K562 (cell line): ENCODE measurements around the gene BFSP2.

Experiments used
- CHCHD3 ChIP-seq: fragments of 250-450 bp; sonication (Bioruptor Pico); IDR thresholded peaks from 2 replicates; pipeline ENCODE4 v2.1.2; 2022; ENCODE audit warnings: mild to moderate bottlenecking
- CTCF ChIP-seq, 3 experiments: IDR thresholded peaks in 2 of 3; conservative IDR thresholded peaks in 1 of 3; 2 replicates each; pipeline ENCODE4 v1.5.1; 2011 to 2012; ENCODE audit warnings: low read length in 3 of 3, mild to moderate bottlenecking in 3 of 3, control low read depth in 2 of 3, improper control_type of control experiment in 1 of 3, inconsistent platforms in 1 of 3, low read depth in 1 of 3, mixed read lengths in 1 of 3, moderate library complexity in 1 of 3; ENCODE audit not compliant: insufficient read depth in 2 of 3
- FOXA3 ChIP-seq, 2 experiments: fragments of 450-650 bp in 1 of 2; sonication (generic) in 1 of 2; formaldehyde crosslinking; IDR thresholded peaks in 1 of 2; conservative IDR thresholded peaks in 1 of 2; 2 replicates each; pipeline versions ENCODE4 v1.4.0 to v1.8.0; 2020 to 2022; ENCODE audit warnings: mild to moderate bottlenecking in 2 of 2, missing genetic modification reagents in 1 of 2
- HNRNPH1 ChIP-seq: fragments of 200-400 bp; formaldehyde crosslinking; optimal IDR thresholded peaks from 2 replicates; pipeline ENCODE3; 2017; ENCODE audit warnings: low read depth, mild to moderate bottlenecking, low read length, moderate library complexity
- JUN ChIP-seq, 2 experiments: sonication (generic) in 1 of 2; formaldehyde crosslinking in 1 of 2; IDR thresholded peaks; 2 replicates each; pipeline versions ENCODE4 v1.6.1 to v1.8.0; 2012 to 2022; ENCODE audit warnings: borderline replicate concordance in 2 of 2, mild to moderate bottlenecking in 2 of 2, improper control_type of control experiment in 1 of 2, low read depth in 1 of 2, low read length in 1 of 2, missing genetic modification reagents in 1 of 2
- POLR2A ChIP-seq: fragments of 450-650 bp; conservative IDR thresholded peaks from 2 replicates; pipeline ENCODE4 v1.6.1; 2016
- SMARCC2 ChIP-seq: fragments of 450-650 bp; IDR thresholded peaks from 2 replicates; pipeline ENCODE4 v1.6.1; 2017; ENCODE audit warnings: antibody characterized with exemption, moderate library complexity, mild to moderate bottlenecking, low read depth
- ZHX1 ChIP-seq: fragments of 150-350 bp; conservative IDR thresholded peaks from 2 replicates; pipeline ENCODE4 v1.6.1; 2014; ENCODE audit warnings: low read length
- ZNF76 ChIP-seq: fragments of 250-450 bp; sonication (Bioruptor Pico); IDR thresholded peaks from 2 replicates; pipeline ENCODE4 v1.4.0; 2020; ENCODE audit warnings: mild to moderate bottlenecking, moderate library complexity, borderline replicate concordance
- TF ChIP-seq, protein P1 (sequence below): sonication (generic); formaldehyde crosslinking; IDR thresholded peaks from 2 replicates; pipeline ENCODE4 v1.9.0; 2022; ENCODE audit warnings: mild to moderate bottlenecking, missing genetic modification reagents
- TF ChIP-seq, protein P2 (sequence below): conservative IDR thresholded peaks from 2 replicates; pipeline ENCODE4 v1.6.1; 2011; ENCODE audit warnings: low read depth, mild to moderate bottlenecking, low read length; ENCODE audit not compliant: control insufficient read depth
- TF ChIP-seq, protein P3 (sequence below): fragments of 250-450 bp; sonication (Bioruptor Pico); IDR thresholded peaks from 2 replicates; pipeline ENCODE4 v1.5.0; 2020; ENCODE audit warnings: mild to moderate bottlenecking, borderline replicate concordance
- TF ChIP-seq, protein P4 (sequence below): fragments of 450-650 bp; formaldehyde crosslinking; IDR thresholded peaks from 2 replicates; pipeline ENCODE4 v1.4.0; 2020; ENCODE audit warnings: mild to moderate bottlenecking

DNA sequence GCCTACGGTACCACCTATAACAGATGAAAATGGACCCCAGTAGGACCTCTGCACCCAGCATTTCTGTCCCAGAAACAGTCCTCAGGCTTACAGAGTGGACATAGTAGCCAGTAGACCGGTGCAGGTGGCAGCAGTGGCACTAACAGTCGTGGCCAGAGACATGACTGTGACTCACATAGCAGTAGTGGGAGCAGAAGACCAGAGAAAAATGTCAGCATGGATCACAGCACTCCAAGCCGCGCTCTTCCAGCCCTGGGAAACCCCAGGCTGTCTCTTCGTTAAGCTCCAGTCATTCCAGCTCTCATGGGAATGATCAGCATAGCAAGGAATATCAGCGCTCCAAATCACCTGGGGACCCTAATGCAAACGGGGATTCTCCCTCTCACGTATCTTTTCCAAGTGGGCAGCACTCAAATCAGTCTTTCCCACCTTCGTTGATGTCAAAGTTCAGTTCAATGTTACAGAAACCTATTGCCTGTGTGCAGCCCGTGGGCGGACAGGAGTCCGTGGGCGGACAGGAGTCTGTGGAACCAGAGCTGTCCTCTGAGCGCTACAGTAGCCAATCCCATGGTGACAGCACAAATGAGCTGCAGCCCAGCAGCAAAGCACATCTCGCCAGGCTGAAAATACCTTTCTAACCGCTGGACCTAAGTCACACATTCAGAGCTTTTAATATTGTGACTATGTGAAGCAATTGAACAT, 10.5 kb downstream of the BFSP2 start:
- no peak for TF ChIP-seq CTCF (IDR thresholded peaks at IDR 0.05 in 2 of 3, conservative IDR thresholded peaks at IDR 0.05 in 1 of 3; ENCODE audit: insufficient read depth in 2 of 3, low read depth in 1 of 3, low read length in 3 of 3)
- TF ChIP-seq ZHX1: no peak
- TF ChIP-seq SMARCC2: no peak
- TF ChIP-seq FOXA3 (CRISPR knock-in tag; conservative IDR thresholded peaks at IDR 0.05 in 1 of 2, IDR thresholded peaks at IDR 0.05 in 1 of 2): no peak
- TF ChIP-seq, protein P1, sequence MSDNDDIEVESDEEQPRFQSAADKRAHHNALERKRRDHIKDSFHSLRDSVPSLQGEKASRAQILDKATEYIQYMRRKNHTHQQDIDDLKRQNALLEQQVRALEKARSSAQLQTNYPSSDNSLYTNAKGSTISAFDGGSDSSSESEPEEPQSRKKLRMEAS (CRISPR knock-in tag): no peak
- TF ChIP-seq JUN (IDR thresholded peaks at IDR 0.05; ENCODE audit: borderline replicate concordance, low read depth, low read length): no peak
- TF ChIP-seq JUN (CRISPR knock-in tag; IDR thresholded peaks at IDR 0.05; ENCODE audit: borderline replicate concordance): no peak
- TF ChIP-seq, protein P2, sequence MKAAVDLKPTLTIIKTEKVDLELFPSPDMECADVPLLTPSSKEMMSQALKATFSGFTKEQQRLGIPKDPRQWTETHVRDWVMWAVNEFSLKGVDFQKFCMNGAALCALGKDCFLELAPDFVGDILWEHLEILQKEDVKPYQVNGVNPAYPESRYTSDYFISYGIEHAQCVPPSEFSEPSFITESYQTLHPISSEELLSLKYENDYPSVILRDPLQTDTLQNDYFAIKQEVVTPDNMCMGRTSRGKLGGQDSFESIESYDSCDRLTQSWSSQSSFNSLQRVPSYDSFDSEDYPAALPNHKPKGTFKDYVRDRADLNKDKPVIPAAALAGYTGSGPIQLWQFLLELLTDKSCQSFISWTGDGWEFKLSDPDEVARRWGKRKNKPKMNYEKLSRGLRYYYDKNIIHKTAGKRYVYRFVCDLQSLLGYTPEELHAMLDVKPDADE: no peak
- no peak for TF ChIP-seq HNRNPH1
- TF ChIP-seq, protein P3, sequence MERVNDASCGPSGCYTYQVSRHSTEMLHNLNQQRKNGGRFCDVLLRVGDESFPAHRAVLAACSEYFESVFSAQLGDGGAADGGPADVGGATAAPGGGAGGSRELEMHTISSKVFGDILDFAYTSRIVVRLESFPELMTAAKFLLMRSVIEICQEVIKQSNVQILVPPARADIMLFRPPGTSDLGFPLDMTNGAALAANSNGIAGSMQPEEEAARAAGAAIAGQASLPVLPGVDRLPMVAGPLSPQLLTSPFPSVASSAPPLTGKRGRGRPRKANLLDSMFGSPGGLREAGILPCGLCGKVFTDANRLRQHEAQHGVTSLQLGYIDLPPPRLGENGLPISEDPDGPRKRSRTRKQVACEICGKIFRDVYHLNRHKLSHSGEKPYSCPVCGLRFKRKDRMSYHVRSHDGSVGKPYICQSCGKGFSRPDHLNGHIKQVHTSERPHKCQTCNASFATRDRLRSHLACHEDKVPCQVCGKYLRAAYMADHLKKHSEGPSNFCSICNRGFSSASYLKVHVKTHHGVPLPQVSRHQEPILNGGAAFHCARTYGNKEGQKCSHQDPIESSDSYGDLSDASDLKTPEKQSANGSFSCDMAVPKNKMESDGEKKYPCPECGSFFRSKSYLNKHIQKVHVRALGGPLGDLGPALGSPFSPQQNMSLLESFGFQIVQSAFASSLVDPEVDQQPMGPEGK: no peak
- TF ChIP-seq, protein P4, sequence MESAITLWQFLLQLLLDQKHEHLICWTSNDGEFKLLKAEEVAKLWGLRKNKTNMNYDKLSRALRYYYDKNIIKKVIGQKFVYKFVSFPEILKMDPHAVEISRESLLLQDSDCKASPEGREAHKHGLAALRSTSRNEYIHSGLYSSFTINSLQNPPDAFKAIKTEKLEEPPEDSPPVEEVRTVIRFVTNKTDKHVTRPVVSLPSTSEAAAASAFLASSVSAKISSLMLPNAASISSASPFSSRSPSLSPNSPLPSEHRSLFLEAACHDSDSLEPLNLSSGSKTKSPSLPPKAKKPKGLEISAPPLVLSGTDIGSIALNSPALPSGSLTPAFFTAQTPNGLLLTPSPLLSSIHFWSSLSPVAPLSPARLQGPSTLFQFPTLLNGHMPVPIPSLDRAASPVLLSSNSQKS: no peak
- no peak for TF ChIP-seq CHCHD3 (CRISPR knock-in tag)
- TF ChIP-seq ZNF76: no peak
- TF ChIP-seq POLR2A: no peak
